ENCODE data around the gene PHOX2B. TPM values are rescaled to one million over a fixed set of nuclear protein-coding genes. Genes with fewer than 3 reads are reported as not detected.

Gene PHOX2B
- total and polyA plus RNA-seq, 2 of the 8 experiments (the other 6 are each of a cell fraction or from before 2014, with no cell fraction given), result not detected

- TF ChIP-seq CTBP2 (IDR thresholded peaks at IDR 0.05; ENCODE audit: borderline replicate concordance, insufficient read depth, insufficient read length, low read length), result peak; percentile 31
- peak; percentile 55 for TF ChIP-seq EZH2 (IDR thresholded peaks at IDR 0.05; ENCODE audit: low read depth, low read length, severe bottlenecking)
- no peak for TF ChIP-seq POLR2A (IDR thresholded peaks at IDR 0.05; ENCODE audit: control extremely low read depth in 1 of 2, low read depth in 2 of 2, low read length in 2 of 2)
- TF ChIP-seq SIN3A (conservative IDR thresholded peaks at IDR 0.05 in 1 of 2, IDR thresholded peaks at IDR 0.05 in 1 of 2; ENCODE audit: low read depth in 1 of 2, low read length in 2 of 2), result no peak
- no peak for TF ChIP-seq RXRA (IDR thresholded peaks at IDR 0.05; ENCODE audit: insufficient read depth, low read depth, low read length)
- peak; percentile 77 for TF ChIP-seq CBX8 (IDR thresholded peaks at IDR 0.05; ENCODE audit: borderline replicate concordance, low read depth, low read length)
- no peak for TF ChIP-seq SIRT6 (IDR thresholded peaks at IDR 0.05; ENCODE audit: low read length)
- TF ChIP-seq MAX (IDR thresholded peaks at IDR 0.05), result no peak
- no peak for TF ChIP-seq SAP30 (IDR thresholded peaks at IDR 0.05; ENCODE audit: insufficient read depth, insufficient replicate concordance, low read length)
These were observed 1.1 kb downstream of the PHOX2B start (continued) for GRCh38 chr4:41747230-41748055.
